HL-60/S4 treated with phorbol 12-myristate 13-acetate at 8.2 ng/mL for 4 days and 3 days (cell line): Measurements from ENCODE around the gene FAM151A.

Source experiments
- in situ Hi-C: fragments of 300-500 bp; cut with MboI; formaldehyde crosslinking; loops from 2 replicates; pipeline ENCODE4 v1.15.0; 2022; ENCODE audit warnings: low sequenced_read_pairs

Gene FAM151A

DNA sequence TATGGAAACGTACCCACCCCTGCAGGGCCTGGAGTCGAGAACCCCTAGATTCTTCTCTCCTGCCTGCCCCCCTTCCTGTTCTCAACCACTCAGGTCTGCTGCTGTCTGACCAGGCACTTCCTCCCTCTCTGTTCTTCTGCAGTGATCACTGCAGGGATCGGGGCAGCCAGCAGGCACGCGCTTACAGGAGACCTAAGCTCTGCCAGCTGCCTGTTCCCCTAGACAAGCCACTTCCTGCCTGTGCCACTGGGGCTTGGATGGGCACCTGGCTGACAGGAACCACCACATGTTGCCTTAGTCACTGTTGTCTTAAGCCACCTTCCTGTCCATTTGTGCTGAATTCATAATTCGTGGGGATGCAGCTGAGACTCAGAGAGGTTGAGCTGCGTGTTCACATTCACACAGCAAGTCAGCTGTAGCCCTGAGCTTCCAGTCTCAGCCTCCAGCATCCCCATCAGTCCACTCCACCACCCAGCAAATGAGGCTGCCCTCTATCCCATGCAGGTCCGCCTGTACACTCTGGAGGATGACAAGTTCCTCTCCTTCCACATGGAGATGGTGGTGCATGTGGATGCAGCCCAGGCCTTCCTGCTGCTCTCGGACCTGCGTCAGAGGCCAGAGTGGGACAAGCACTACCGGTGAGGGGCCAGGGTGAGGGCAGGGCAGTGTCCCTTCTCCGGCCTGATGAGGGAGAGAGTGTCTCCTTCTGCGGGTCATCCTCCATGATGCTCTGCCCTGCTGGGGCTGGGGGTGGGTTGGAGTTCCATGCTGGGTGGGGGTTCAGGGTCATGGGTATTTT, 18.6 kb downstream of the FAM151A start:
- in situ Hi-C loops: no loop called here

DNA sequence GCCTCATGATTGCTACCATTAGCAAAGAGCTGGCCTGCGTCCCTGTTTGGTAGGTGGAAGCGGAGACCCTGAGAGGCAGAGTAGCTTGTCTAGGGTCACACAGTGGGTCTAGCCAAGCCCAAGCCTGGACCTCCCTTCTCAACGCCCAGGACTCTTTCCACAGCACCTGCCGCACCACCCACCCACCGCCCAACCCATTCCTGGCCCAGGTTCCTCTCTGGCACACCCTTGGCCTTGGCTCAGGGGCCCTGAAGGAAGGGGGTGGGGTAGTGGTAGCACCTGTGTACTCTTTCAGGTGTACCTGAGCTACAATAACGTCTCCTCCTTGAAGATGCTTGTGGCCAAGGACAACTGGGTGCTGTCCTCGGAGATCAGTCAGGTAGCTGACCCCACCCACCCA, 19.3 kb downstream of the FAM151A start:
- in situ Hi-C loops: no loop called here

- in situ Hi-C loops: no loop called here
Observed at GRCh38 chr1:54603241-54603640, 20.1 kb downstream of the FAM151A start.

DNA sequence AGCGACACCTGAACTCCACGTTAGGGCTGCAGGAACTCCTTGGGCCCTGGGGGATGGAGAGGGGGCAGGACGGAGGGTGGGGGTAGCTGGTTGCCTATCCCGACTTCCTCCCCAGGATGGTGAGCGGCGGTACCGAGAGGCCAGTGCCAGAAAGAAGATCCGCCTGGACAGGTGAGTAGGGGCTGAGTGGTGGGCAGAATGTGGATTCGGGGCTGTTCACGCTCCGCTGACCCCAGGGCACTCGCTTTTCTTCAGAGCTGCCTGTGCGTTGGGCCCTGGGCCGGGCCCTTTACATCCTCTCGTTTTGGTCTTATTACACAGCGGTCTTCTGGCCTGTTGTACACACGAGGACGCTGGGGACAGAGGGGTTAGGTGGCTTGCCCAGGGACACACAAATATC, 20.8 kb downstream of the FAM151A start:
- in situ Hi-C loops: no loop called here

- in situ Hi-C loops: no loop called here
Observed at GRCh38 chr1:54601730-54602129, 21.6 kb downstream of the FAM151A start.

- in situ Hi-C loops: no loop called here
Observed at GRCh38 chr1:54600947-54601721, 22.2 kb downstream of the FAM151A start.

DNA sequence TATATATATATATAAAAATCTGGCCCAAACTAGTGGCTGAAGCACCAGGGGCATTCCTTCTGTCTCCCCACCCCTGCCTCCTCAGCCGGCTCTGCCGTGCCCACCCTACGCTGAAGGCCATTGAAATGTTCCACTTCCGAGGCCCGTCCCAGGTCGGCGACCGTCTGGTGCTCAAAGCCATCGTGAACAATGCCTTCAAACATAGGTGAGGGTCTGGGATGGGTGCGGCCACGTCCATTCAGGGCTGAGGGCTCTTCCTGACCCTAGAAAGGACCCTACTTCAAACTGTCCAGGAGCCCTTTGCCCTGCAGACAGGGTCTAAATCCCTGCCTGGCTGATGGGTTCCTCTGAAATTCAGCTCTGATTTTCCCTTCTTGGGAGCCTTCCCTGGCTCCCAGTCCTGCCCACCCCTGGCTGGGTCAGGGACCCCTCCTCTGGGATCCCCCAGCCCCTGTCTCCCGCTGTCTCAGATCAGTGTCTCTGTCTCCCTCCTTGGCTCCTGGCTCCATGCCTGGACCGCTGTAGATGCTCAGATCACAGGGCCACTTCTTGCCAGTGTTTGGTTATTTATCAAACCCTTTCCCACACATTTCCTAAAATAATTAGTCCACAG, 24.0 kb downstream of the FAM151A start:
- in situ Hi-C loops: no loop called here

GRCh38 chr1:54597455-54598030, 25.8 kb downstream of the FAM151A start:
- in situ Hi-C loops: no loop called here

DNA sequence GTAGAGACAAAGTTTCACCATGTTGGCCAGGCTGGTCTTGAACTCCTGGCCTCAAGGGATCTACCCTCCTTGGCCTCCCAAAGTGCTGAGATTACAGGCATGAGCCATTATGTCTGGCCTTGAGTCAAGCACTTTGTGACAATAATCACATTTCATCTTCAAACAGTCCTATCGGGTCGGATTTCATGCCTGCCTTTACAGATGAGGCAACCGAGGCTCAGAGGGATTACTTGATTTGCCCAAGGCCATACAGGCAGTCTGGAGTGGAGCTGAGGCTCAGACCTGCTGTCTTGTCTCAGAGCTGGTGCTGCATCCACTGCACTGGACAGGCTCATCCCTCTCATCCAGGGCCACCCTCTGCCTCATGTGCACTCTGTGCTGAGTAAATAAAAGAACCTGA, 26.6 kb downstream of the FAM151A start:
- in situ Hi-C loops: no loop called here

DNA sequence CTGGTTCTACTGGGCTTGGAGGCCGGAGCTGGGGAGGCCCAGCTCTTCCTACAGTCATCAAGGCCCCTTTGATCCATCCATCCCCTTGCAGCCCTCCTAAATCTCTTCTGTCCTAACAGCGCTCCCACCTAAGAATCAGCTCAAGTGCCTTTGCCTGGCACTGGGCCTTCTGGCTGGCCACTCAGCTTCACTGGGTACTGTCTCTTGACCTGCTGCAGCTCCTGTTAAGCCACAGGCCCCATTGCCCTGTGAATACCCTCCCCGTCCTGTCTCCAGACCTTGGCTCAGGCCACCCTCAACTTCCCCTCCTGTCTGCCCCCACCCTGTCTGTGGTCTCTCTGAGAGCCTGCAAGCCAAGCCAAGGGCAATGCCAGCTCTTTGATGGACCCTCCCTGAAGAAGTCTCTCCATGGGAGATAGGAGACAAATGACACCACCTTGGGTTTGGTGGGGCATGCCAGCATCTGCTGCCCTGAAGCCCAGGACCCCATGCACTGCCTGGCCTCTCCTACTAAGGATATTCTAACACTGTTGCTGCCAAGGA, 27.3 kb downstream of the FAM151A start:
- in situ Hi-C loops: no loop called here

GRCh38 chr1:54594463-54594862, 28.9 kb downstream of the FAM151A start:
- in situ Hi-C loops: no loop called here

DNA sequence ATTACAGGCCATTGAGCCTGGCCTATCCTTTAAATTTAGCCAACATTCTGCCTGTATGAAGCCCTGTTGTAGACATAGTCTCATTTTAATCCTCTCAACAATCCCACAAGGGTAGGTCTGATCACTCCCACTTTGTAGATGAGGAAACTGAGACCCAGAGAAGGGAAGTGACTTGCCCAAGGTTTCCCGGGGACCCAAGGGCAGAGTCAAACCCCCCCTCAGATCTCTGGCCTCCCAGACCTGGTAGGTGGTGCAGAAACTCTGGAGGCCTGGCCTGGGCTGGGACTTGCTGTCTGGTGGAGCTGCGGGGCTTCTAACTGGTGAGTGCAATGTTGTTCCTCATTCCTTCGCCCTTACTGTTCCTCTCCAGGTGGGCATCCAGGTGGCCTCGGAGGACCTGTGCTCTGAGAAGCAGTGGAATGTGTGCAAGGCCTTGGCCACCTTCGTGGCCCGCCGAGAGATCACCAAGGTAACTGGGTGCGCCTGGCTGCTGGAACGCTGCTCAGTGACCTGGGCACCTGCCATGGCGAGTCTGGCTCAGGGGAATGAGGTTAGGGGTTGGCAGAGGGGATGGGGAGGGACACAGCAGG, 29.7 kb downstream of the FAM151A start:
- in situ Hi-C loops: no loop called here

GRCh38 chr1:54591127-54591756, 32.1 kb downstream of the FAM151A start:
- in situ Hi-C loops: no loop called here

- in situ Hi-C loops: no loop called here
Observed at GRCh38 chr1:54588377-54588776, 34.9 kb downstream of the FAM151A start.

GRCh38 chr1:54585181-54586066, 37.9 kb downstream of the FAM151A start:
- in situ Hi-C loops: no loop called here

- in situ Hi-C loops: no loop called here
Observed at GRCh38 chr1:54584575-54584974, 38.8 kb downstream of the FAM151A start.

DNA sequence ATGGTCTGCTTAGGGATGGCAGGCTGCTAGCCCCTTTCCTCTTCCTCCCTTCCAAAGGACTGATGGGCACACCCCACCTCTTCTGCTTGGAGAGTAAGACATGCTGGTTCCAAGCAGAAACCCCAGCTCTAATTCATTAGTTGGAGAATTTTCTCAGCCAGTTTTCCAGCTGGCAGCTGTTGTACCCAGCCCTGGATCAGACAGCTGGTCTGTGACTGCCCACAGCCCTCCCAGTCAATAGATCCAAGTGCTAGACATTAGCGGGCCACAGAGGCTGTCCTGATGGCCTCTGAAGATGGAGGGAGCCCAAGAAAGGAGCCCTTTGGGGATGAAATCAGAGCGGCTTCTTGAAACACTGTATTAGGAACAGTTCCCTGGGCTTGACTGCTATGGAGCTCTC, 39.5 kb downstream of the FAM151A start:
- in situ Hi-C loops: no loop called here

- in situ Hi-C loops: no loop called here
Observed at GRCh38 chr1:54583307-54583686, 40.0 kb downstream of the FAM151A start.

DNA sequence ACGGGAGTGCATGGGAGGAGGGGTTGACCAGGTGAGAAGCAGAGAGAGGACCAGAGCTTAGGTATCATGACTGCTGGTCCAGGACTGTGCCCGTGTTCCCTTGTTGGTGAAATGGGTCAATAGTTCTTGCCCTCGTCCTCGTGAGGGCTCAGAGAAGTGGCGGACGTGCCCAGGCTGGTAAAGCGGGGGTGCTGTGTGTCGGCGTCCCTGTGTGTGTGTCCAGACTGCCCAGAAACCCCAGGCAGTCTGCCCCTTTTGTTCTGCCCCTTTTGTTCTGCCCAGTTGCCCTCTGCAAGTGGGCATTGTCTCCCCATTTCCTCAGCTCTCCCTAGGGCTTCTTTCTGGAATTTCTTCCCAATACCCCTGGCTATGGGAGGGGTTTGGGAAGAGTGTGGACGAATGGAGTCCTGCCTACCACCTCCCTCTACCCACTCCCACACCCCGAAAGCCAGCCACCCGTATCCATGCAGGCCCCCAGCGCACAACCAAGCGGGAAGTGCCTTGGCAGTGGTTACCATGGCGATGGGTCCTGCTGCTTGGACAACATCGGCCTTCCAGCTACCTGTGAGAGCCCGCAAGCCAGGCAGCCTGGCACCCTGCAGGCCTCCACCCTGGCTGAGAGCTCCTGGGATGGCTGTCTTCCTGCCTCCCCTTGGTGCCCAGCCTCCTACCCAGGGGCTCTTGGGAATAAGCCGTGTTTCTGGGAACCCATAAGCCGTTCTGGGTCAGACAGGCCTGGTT, 40.6 kb downstream of the FAM151A start:
- in situ Hi-C loops: no loop called here
